Measurements from ENCODE around the gene TENM4. TPM values are rescaled to one million over a fixed set of nuclear protein-coding genes. Genes with fewer than 3 reads are reported as not detected.

Gene TENM4
- total RNA-seq, 1 donor from 2014 or later, result 7.3 TPM

DNA sequence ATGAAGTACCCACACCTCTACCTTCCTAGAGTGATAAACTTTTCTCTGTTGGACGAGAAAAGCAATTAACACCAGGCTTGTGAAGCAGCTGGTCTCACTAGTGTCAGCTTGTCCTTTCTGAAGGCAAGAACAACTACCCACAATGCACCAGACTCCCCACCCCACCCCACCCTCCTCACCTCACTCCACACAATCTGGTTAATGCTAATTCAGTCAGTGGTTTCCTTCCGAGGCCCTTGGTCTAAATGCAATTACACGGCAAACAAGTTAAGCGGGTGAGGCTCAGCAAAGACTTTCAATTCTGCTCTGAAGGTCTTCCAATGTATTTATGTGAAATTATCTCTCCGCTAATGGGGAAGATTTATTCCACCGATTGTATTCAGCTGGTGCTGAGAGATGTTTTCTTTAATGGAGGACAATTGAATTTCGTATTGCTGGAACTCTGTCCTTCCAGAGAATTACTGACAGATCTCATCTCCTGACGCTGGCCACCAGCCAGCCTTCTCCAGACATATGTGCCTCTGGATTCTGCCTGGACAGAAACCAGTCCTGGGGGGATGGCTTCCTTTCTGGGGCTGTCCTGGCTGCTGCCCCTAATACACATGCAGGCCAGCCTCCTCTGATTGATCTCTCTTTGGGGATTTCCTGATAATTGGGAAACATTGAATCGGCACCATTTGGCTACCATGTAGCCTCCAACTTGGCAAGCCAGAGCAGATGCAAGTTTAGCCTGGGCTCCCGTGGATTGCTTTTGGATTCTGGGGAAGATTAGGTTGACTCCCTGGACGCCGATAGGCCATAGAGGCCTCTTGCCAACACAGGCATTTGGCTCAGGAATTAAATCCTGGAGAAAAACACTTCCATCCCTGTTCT is 700.4 kb downstream of the TENM4 start:
- no peak for DNase-seq (ENCODE audit: extremely low read depth, low read depth, low spot score)

DNA sequence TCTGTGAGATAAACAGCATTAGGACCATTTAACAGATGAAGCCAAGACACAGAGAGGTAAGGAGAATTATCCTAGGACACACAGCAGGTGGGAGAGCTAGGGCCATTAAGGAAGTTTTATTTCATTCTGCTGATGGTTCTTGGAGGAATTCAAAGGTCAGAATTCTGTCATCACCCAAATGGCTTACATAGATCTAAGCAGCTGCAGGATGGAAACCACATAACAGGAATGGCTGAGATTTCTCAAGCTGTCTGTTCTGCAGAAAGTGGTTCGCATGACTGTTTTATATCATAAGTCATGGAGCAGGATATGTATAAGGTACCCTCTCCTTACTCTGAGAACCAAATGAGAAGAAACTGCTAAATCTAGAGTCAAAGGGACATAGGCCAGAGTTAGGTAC is 702.9 kb downstream of the TENM4 start:
- DNase-seq (ENCODE audit: extremely low read depth, low read depth, low spot score), result no peak

DNA sequence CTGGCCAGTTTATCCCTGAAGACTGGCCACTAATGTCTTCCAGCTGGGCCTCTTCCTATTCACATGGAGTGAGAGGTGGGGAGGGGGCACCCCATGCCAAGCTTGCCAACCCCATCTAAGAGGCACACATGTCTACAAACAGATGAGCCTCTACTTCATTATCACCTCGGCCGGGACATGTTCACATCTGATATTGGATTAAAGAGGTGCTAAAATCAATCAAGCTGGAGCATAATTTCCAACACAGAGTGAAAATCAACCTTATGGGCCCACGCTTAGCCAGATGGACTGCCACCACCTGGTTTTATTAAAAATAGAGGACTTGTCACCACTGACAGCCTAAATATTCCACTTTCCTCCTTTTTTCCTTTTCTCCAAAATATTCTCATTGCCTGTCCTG is 703.5 kb downstream of the TENM4 start:
- no peak for DNase-seq (ENCODE audit: extremely low read depth, low read depth, low spot score)

DNA sequence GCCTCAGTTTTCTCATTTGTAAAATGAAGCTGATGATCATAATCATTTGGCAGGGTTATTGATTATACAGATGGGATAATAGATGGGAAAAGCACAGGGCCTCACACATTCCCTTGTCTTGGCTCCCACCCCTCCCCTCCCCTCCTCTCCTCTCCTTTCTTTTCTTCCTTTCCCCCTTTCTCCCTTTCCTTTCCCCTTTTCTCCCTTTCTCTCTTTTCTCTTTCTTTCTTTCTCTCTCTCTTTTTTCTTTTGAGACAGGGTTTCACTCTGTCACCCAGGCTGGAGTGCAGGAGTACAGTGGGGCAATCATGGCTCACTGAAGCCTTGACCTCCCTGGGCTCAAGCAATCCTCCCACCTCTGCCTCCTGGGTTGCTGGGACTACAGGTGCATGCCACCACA is 705.1 kb downstream of the TENM4 start:
- DNase-seq (ENCODE audit: extremely low read depth, low read depth, low spot score), result no peak

DNA sequence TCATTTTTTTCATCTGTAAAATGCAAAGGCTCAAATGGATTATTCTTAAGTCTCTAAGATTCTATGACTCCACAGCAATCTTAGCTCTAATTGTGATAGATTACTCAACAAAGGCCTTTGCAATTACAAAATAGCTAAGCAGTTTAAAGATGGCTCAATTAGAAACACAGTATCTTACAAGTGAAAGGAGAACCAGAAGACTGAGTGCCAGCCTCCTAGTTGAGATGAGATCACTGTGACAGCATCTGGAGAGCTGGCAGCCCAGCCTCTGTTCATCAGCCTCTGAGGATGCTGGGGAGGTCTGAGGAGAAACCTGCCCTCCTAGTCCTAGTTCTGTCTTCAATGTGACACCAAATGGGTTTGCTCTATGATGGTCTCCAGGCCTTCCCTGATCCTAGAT is 707.8 kb downstream of the TENM4 start:
- DNase-seq (ENCODE audit: extremely low read depth, low read depth, low spot score), result no peak

DNA sequence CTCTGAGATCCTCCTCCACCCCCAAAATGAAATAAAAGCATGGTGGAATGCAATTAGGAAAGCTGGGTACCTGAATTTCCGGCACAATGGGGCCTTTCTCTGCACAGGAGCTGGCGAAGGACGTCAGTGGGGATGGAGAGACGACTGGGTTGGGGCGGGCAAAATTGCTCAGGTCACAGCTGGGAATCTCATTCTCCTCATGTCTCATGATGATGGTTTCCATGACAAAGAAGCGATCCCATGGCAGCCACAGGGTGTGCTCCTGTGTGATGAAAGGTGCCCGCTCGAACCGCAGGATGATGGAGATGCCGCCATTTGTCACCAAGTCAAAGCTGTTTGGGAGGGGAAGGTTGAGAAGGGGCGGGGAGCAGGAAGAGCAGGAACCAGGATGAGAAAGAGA is 708.6 kb downstream of the TENM4 start:
- DNase-seq (ENCODE audit: extremely low read depth, low read depth, low spot score), result no peak

DNA sequence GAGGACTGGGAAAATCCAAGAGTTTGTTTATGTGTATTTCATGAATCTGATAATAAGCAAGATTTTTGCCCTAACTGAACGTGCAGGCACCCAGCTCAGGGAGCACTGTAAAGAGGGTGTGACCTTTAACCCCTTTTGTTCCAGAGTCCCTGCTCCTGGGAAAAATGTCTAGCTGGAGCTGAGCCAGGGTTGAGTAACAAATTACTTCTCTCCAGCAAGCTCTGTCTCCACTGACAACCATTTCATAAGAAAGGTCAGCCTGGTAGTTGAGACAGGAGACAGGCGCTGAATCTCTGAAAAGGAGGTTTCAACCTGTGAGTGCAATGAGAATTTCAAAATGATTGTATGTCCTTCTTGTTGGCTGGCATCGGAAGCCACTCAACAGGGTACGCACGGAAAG is 709.8 kb downstream of the TENM4 start:
- DNase-seq (ENCODE audit: extremely low read depth, low read depth, low spot score), result no peak

DNA sequence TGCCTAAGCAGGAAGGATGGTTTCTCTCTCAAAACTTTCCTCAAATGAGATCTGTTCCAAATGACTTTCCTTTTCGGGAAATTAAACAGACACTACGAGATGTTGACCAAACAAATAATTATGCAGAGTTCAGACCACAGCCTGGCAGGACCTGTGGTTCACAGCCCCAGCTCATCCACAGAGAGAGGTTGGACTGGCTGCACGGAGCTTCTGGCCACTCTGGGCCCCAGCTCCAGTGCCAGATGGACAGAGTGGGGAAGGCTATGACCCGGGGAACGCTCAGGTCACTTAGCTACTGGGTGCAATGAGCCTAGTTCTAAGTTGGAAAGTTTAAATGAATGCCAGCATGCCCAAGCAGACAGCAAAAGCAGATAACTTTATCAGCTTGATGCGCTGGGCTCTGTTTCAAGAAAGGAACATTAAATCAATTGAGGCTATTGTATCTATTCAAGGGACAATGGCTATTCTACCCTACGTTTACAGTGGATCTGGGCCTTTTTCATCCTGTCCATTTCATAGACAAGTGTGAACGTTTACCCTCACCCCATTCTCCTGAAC is 710.5 kb downstream of the TENM4 start:
- no peak for DNase-seq (ENCODE audit: extremely low read depth, low read depth, low spot score)

DNA sequence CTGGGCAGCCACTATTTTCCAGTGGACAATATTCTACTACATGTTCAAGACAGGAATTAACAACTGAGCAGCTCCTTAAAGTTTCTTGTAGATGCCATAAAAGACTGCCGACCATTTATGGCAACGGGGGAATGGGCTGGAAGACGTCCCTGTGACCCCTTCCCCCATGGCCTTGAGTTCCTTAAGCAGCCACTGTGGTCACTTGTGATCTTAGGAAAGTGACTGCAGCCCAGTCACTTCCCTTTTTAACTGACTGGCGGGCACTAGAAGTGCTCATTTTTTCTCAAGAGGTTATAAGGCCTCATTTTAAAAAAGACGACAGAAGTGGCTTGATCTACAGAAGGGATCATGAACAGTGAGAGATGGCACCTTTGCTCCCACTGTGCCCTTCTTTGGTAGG is 713.0 kb downstream of the TENM4 start:
- DNase-seq (ENCODE audit: extremely low read depth, low read depth, low spot score), result no peak

DNA sequence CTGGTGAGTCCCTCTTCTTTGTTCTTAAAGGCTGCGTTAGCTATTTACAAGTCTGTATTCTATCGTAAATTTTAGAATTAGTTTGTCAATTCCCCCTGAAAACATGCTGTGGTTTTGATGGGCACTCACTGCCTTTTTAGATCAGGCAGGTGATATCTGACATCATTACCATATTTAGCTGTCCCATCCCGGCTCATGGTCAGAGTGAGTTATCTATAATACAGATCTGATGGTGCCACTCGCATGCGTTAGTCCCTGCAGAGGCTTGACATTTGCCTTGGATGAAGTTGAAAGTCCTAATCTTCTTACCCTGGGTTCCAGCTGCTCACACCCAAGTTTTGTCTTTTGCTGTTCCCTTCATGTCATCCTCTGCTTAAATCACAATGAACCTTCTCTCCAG is 715.6 kb downstream of the TENM4 start:
- DNase-seq (ENCODE audit: extremely low read depth, low read depth, low spot score), result no peak

DNA sequence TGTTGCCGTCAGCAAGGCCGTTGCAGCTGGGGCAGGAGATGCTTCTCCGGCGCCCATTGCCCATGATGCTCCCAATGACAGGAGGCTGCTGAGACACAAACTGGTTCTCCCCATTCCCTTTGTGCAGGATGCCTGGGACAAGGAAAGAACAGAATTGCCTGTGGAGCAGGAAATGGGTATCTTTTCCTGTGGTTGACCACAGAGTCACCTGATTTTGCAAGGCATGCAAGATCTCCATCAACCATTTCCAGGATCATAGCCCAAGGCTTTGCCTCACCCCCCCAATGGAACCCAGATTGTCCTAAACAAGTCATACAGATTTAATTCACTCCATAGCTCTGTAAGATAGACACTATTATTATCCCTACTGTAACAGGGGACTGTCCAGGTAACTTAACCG is 718.0 kb downstream of the TENM4 start:
- no peak for DNase-seq (ENCODE audit: extremely low read depth, low read depth, low spot score)

DNA sequence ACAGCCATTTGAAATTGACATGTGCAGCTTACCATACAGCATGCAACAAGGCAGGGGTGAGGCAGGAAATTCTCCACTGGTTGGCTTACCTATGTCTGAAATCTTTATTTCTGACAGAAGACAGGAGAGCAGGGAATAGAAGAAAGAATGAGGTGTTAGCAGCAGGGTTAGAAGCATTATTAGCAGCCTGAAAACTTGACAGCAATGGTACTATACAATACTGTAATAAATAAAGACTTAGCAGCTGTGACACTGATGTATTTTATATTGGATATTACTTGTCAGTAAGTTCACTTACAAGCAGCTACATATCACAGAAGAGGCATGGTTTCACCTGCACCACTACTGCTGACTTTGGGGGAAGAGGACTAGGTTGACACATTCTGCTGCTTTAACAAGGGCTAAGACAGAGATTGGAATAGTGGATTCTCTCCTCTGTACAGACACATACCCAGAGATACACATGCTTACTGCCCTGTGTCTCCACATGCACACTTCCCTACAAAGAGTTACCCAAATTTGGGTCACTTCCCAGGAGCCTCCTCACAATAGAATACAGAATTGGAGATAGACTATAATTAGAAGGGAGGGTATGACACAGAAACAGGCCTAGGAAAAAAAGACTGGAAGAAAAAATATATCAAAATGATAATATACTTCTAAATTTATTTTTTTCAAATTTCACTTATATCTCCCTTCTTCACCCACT is 720.4 kb downstream of the TENM4 start:
- no peak for DNase-seq (ENCODE audit: extremely low read depth, low read depth, low spot score)

DNA sequence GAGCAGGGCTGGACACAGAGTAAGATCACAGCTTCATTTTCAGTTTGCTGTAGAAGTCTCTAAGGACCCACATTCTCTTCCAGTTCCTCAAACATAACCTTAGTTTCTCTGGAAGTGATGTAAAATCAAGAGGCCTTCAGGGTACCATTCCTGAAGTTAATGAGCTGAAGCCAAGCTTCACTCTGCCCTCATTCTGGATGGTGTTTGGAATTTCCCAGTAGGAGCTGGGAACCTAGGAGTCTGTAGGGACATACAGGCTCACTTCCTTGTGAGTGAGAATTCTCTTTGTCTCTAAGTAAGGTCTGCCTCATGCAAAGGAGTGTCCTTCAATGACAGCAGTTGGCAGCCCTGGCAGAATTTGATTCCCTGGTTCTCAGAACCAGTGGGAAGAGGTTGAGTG is 723.8 kb downstream of the TENM4 start:
- DNase-seq (ENCODE audit: extremely low read depth, low read depth, low spot score), result no peak

DNA sequence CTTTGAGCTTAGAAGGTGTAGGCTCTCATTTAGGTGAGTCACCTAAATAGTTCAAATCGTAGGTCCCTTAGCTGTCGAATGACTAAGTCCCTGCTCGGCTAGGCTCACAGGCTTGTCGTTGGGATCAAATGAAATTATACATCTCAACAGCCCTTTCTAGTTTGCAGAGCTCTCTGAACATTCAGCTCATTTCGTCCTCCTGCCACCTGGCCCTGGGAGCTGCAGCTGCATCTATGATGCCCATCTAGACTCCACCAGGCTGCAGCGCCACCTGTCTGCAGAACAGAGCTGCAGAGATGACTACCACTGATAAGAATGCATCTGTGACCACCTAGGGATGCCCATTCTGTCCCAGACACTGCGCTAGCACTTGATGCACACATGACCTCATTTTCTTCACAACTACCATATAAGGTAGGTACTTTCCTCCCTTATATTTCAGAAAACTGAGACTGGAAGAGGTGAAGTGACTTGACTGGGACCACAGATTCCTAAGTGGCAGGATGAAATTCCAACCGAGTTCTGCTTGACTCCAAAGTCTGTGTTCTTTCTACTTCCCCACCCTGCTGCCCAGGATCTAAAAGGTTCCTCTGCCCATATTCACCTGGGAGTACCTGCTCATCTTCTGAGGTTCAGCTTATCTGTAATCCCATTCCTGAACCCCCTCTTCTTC is 725.1 kb downstream of the TENM4 start:
- DNase-seq (ENCODE audit: extremely low read depth, low read depth, low spot score), result no peak

DNA sequence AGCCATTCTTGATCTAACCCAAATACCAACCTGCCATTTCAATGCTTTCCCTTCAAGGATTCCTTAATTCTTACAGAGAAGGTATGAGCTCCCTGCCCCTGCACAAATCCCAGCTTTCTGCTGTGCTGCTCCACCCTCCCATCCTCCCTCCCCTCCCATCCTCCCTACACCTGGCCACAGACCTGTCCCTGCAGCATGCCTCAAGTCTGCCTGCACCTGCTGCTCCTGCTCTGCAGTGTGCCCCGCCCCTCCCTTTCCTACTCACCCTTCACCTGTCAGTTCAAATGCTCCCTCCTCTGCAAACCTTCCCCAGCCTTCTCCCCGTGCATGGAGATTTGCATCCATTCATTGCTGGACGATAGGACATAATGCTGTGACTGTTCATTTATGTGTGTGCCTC is 726.3 kb downstream of the TENM4 start:
- DNase-seq (ENCODE audit: extremely low read depth, low read depth, low spot score), result no peak

DNA sequence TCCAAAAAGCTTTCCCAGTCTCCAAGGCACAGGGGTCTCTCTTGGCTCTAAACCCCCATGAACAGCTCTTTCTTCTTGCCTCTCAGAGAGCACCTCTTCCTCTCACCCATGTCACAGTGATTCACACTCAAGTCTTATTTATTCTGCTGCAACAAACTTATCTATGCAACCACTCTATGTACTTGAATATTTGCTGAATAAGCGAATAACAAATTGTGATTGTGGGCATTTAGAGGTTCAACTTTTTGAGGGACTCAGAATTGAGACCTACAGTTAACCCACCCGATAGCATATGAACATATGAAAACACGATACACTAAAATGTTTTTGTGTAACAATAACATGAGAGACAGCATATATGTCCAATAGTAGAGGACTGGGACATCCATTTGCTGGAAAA is 729.1 kb downstream of the TENM4 start:
- no peak for DNase-seq (ENCODE audit: extremely low read depth, low read depth, low spot score)

DNA sequence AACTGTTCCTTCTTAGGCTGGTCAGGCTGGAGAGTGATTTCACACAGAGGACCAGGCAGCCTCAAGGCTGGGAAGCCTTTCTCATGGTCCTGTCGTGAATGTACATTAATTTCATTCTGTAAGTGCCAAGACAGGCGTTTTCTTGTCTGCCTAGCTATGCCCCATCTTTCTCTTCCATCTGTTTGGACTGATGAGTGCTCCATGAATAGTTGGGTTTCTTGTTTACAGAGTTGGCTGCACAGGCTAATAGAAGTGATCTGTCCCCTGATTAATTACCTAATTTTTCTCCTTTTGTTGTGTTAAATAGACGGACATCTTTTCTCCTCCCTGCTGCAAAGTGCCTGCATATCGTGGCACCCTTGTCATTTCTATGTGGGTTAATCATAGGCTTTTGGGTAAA is 730.4 kb downstream of the TENM4 start:
- no peak for DNase-seq (ENCODE audit: extremely low read depth, low read depth, low spot score)

DNA sequence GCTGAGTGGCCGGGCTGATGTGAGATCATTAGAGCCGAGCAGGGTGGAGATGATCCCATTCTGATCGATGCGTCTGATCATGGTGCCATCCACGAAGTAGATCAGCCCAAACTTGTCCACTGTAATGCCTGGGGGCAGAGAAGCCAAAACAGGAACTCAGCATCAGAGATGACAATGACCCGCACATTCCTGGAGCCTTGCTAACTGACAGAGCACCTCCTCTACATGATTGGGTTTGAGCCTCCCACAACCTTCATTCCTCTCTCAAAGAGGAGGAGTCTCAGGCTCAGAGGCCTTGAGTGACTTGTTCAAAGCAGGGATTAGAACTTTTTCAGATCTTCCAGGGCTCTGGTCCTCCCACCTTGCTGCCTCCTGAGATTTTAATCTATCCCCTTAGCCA is 732.4 kb downstream of the TENM4 start:
- no peak for DNase-seq (ENCODE audit: extremely low read depth, low read depth, low spot score)

DNA sequence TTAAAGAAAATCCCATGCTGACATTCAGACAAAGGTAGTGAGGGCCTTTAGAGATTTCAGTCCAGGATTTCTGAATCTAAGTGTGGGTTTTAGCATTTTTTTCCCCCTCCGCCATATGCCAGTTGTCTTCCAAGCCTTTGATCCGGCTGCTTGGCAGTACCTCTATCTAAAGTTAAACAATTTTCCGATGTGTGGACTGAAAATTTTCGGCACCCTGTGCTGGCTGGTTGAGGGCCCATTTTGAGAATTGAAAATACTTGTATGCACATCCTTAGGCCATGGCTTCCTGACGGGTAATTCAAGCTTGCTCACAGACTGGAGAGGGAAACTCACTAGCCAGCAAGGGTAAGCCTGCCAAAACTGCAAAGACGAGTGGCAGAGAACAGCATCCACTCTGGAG is 734.3 kb downstream of the TENM4 start:
- DNase-seq (ENCODE audit: extremely low read depth, low read depth, low spot score), result no peak

DNA sequence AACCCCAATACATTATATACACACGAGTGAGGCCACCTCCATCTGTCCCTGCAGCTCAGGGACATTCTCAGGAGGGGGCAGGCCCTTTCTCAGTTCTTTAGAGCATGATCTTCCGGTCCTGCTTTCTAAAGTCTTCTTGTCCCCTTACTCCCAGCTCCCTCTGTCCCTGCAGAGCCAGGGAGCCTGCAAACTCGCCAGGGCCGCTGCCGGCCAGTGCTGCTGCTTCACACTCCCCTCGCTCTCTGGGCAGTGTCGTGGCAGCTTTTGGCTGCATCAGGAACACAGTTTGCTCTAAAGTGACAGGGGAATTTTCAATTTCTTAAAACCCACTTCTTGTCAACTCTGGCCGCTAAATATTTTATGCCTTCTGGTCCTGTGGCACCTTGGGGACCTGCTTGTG is 736.0 kb downstream of the TENM4 start:
- no peak for DNase-seq (ENCODE audit: extremely low read depth, low read depth, low spot score)

DNA sequence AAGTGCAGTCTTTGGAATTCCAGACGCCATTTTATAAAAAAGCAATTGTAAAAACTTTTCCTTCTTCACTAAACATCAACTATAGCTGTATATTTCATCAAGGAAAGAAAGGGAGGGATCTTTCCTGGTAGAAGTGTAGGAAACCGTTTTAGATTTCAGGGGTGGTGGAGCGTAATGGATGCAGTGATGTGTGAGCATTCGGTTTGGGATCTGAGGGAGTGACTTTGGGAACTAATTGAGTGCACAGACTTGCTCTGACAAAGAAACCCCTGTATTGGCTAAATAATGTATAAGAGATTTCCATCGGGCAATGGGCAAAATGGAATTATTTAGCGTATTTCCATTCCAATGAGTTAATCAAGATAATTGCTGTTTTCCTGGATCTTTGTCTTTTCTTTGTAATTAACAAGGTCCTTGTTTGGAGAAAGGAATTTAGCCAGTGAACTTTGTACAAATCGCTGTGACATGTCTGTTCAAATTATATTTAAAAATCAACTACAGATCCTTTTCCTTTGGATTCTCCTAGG is 741.2 kb downstream of the TENM4 start:
- no peak for DNase-seq (ENCODE audit: extremely low read depth, low read depth, low spot score)

Data from glomerular endothelial cell (primary cell).